GM13977 (cell line): ENCODE measurements around the gene ACTL8.

Experiments
- DNase-seq: peaks from one replicate; pipeline ENCODE4 v3.0.0; 2012; ENCODE audit warnings: low spot score
- in situ Hi-C: fragments of 300-500 bp; cut with MboI; formaldehyde crosslinking; loops from one replicate; pipeline ENCODE4 v1.12.0; 2022; ENCODE audit warnings: low sequenced_read_pairs, low pct_unique_long_range_greater_than_20kb, mixed read lengths, inconsistent platforms; ENCODE audit not compliant: unreplicated experiment
- TF ChIP-seq, protein P1 (sequence below): IDR thresholded peaks from 2 replicates; pipeline ENCODE4 v1.5.1; 2012; ENCODE audit warnings: mild to moderate bottlenecking, control low read depth; ENCODE audit not compliant: insufficient read depth; ENCODE audit errors: extremely low read depth, missing control alignments

The ACTL8 gene

DNA sequence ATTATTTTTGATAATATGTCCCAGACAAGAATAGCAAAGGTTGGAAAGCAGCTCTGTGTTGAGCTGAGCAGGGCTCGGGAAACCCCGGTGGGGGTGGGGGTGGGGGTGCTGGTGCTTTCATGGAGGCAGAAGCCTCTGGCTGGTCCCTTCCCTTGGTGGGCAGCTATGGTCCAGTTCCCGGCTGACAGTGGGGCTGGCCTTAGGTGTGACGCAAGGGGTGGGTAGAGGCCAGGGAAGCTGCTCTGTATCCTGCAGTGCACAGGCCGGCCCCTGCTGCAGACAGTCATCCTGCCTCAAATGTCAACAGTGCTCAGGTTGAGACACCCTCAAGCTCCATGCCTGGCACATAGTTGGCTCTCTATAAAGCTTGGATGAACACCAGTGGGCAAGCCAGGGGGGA, 8.9 kb downstream of the ACTL8 start:
- DNase-seq, result no peak
- TF ChIP-seq, protein P1, sequence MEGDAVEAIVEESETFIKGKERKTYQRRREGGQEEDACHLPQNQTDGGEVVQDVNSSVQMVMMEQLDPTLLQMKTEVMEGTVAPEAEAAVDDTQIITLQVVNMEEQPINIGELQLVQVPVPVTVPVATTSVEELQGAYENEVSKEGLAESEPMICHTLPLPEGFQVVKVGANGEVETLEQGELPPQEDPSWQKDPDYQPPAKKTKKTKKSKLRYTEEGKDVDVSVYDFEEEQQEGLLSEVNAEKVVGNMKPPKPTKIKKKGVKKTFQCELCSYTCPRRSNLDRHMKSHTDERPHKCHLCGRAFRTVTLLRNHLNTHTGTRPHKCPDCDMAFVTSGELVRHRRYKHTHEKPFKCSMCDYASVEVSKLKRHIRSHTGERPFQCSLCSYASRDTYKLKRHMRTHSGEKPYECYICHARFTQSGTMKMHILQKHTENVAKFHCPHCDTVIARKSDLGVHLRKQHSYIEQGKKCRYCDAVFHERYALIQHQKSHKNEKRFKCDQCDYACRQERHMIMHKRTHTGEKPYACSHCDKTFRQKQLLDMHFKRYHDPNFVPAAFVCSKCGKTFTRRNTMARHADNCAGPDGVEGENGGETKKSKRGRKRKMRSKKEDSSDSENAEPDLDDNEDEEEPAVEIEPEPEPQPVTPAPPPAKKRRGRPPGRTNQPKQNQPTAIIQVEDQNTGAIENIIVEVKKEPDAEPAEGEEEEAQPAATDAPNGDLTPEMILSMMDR, result no peak
- in situ Hi-C loops, result no loop called here

- in situ Hi-C loops, result no loop called here
- DNase-seq, result no peak
- TF ChIP-seq, protein P1, result no peak
These were observed 9.5 kb downstream of the ACTL8 start for GRCh38 chr1:17764591-17764990.

DNA sequence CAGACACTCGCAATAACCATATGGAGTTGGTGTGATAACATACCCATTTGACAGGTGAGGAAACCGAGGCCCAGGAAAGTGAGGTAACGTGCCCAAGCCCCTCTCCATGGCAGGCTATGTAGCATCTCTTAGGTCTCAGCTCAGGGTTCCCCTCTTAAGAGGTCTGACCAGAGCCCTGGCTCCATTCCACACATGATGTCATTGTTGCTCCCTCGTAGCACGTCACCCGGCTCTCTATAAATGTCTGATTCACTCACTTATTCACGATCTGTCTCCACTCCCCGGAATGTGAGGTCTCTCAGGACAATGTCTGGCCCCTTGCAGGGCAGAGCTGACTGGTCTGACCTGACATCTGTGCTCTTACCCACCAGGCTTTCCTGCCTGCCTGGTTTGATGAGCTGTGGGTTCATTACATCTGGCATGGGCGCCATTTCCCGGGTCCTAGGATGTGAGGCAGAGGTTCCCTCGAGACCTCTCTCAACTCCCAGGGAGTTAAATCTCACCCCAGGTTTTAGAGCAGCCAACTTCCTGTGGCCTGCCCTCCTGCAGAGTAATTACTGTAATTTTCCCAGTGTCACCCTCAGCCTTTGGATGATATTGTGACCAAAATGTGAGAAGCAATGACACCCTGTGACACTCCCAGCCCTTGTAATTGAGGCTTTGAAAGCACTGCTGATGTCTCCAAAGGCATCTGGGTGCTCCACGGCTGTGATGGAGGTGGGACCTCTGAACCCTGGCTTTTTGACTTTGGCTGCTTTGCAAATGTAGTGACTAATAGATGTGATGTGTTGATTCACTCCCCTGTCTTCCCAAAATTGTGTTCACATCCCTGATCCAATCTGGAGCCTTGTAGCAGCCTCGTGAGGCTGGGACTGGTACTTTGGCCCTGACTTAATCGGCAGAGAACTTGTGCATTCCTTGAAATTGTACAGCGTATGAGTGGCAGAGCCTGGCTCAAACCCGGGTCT, 10.6 kb downstream of the ACTL8 start:
- no peak for DNase-seq
- in situ Hi-C loops, result no loop called here
- TF ChIP-seq, protein P1, result no peak

DNA sequence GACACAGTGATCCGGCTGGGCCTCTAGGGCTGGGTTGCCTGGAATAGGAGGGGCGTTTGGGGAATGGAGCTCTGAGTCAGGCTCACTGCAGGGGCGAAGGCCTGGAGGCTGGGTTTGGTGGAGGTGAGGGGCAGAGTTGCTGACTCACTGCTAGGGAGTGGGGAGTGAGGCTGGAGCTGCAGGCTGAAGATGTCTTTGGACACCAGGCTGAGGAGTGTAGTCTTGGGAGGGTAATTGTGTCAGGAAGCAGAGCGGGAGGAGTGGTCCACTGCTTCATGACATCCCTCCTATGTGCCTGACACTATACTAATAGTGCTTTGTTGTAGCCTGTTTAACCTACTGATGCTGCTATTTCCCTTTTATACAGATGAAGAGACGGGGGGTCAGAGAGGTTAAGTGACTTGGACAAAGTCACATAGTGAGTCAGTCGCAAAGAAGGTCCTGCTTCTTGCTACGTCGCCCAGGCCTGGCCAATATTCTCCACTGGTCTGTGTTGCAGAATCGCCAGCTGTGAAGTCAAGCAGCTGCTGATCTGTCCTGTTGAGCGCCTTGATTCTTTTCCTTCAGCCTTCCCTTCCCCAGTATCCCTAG, 13.6 kb downstream of the ACTL8 start:
- no peak for DNase-seq
- TF ChIP-seq, protein P1, result no peak
- in situ Hi-C loops, result no loop called here

DNA sequence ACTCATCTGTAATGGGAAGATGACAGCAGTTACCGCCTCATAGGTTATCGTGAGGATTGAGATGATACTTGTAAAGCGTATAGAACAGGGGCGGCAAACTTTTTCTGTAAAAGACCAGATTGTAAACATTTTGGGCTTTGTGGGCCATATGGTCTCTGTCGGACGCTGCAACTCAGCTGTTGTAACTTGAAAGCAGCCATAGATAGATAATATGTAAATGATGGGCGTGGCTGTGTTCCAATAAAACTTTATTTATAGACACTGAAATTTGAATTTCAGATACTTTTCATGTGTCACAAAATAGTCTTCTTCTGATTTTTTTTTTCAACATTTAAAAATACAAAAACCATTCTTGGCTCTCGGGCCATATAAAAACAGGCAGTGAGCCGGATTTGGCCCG, 15.8 kb downstream of the ACTL8 start:
- in situ Hi-C loops, result no loop called here
- TF ChIP-seq, protein P1, result no peak
- DNase-seq, result no peak

DNA sequence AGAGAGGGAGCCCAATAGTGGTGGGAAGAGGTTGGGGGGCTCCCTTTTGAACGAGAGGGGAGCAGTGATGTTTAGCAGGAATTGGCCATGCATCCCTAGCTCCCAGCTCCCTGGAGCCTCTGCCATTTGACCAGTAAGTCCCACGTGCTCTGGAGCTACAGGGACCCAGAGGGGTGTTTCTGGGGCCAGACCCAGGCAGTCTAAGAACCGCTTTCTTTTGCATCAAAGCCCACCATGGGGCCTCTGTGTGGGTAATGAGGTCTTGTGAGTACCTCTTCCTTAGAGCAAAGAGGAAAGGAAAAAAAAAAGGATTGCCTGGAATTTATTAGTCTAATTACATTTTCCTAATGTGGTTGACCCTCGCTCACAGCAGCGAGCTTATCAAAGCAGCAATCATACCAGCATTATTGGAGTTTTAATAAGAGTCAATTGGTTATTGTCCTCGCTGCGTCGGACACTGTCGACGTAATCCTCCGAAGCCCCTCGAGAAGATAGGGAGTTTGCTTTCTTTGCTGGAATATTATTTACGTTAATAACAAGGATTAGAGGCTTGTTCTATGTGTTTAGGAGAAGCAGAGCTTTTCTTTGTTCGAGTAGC, 17.6 kb downstream of the ACTL8 start:
- DNase-seq, result no peak
- TF ChIP-seq, protein P1, result no peak
- in situ Hi-C loops, result no loop called here
